Ascending aorta (tissue), 2 donors: ENCODE data around the gene RCN1. TPM values are rescaled to one million over a fixed set of nuclear protein-coding genes. Genes with fewer than 3 reads are reported as not detected.
"Not testable (repeated sequence)": the region's sequence is repeated elsewhere in the genome, so short reads cannot be mapped to it uniquely, and the experiment has no call there.

ENCODE experiments used
- DNase-seq, 2 donors: peaks; one replicate each; pipeline ENCODE4 v3.0.0-alpha.2; 2019; ENCODE audit warnings: low spot score in 2 of 2
- H3K27ac ChIP-seq, 2 donors: fragments of 200-600 bp; sonication (generic); one replicate each; pipeline ENCODE4 v1.5.1; 2016 to 2017; ENCODE audit warnings: mild to moderate bottlenecking in 1 of 2
- H3K27me3 ChIP-seq: fragments of 200-600 bp; sonication (generic); one replicate; pipeline ENCODE4 v1.5.1; 2017
- H3K36me3 ChIP-seq, 2 donors: fragments of 200-600 bp; sonication (generic); one replicate each; pipeline ENCODE4 v1.5.1; 2016
- H3K4me1 ChIP-seq, 2 donors: fragments of 200-600 bp; sonication (generic); one replicate each; pipeline ENCODE4 v1.5.1; 2016 to 2017; ENCODE audit warnings: mild to moderate bottlenecking in 1 of 2
- H3K4me3 ChIP-seq, 2 donors: fragments of 200-600 bp; sonication (generic); one replicate each; pipeline ENCODE4 v1.5.1; 2016 to 2017; ENCODE audit warnings: mild to moderate bottlenecking in 1 of 2
- H3K9me3 ChIP-seq, 2 donors: fragments of 200-600 bp; sonication (generic); one replicate each; pipeline ENCODE4 v1.5.1; 2016
- CTCF ChIP-seq, 3 experiments: fragments of 200-600 bp in 2 of 3; fragments of 450-650 bp in 1 of 3; sonication (generic) in 2 of 3; IDR thresholded peaks; one replicate each; pipeline ENCODE4 v1.5.1; 2016 to 2019; ENCODE audit warnings: antibody characterized with exemption in 3 of 3, mild to moderate bottlenecking in 1 of 3, moderate library complexity in 1 of 3
- intact Hi-C: fragments of 100-400 bp; cut with DNase I; formaldehyde crosslinking; loops from one replicate; pipeline ENCODE4 v1.15.1; 2023
- total RNA-seq: library from RNA; depleted of rRNA; stranded (reverse); fragments of >200 nt; gene quantifications from one replicate; pipeline ENCODE4 v1.1.0, GENCODE V29; 2016

The RCN1 gene
- total RNA-seq, 1 donor from 2014 or later, result 85.0 TPM

- Histone ChIP-seq H3K36me3 (no peaks in the 10 kb centered on the region), H3K4me3 (no peak overlapping the region), H3K9me3 (no peaks in the 10 kb centered on the region), H3K27me3 (no peaks in the 10 kb centered on the region), H3K27ac (no peak overlapping the region), H3K4me1 (no peaks in the 10 kb centered on the region)
- DNase-seq, result no peak
- TF ChIP-seq CTCF (IDR thresholded peaks at IDR 0.05), result no peak
- intact Hi-C loops, result no loop called here
These were observed 25.8 kb downstream of the RCN1 start for GRCh38 chr11:32116668-32117067.

- Histone ChIP-seq H3K4me1 (no peaks in the 10 kb centered on the region), H3K4me3 (no peak overlapping the region), H3K9me3 (no peaks in the 10 kb centered on the region), H3K27ac (no peak overlapping the region), H3K27me3 (no peaks in the 10 kb centered on the region), H3K36me3 (no peaks in the 10 kb centered on the region)
- DNase-seq, result no peak
- intact Hi-C loops, result no loop called here
- TF ChIP-seq CTCF (IDR thresholded peaks at IDR 0.05), result no peak
These were observed 27.4 kb downstream of the RCN1 start for GRCh38 chr11:32118025-32118974.

- H3K27ac ChIP-seq, intact Hi-C loops, H3K9me3 ChIP-seq, H3K4me1 ChIP-seq, H3K27me3 ChIP-seq, H3K36me3 ChIP-seq, H3K4me3 ChIP-seq, DNase-seq: not testable (repeated sequence)
These were observed 28.3 kb downstream of the RCN1 start for GRCh38 chr11:32119139-32119538.

- Histone ChIP-seq H3K27me3 (no peaks in the 10 kb centered on the region), H3K9me3 (no peaks in the 10 kb centered on the region), H3K4me3 (no peak overlapping the region), H3K27ac (no peak overlapping the region), H3K4me1 (no peaks in the 10 kb centered on the region), H3K36me3 (no peaks in the 10 kb centered on the region)
- intact Hi-C loops, result no loop called here
- no peak for DNase-seq
- TF ChIP-seq CTCF (IDR thresholded peaks at IDR 0.05), result no peak
These were observed 30.1 kb downstream of the RCN1 start for GRCh38 chr11:32121012-32121411.

GRCh38 chr11:32122200-32122599 lies 31.3 kb downstream of the RCN1 start:
- H3K4me3 ChIP-seq, result no peak overlapping the region
- H3K27ac ChIP-seq, result no peak overlapping the region
- TF ChIP-seq CTCF (IDR thresholded peaks at IDR 0.05), result no peak
- no peaks in the 10 kb centered on the region for H3K27me3 ChIP-seq
- DNase-seq, result no peak
- H3K4me1 ChIP-seq, result no peaks in the 10 kb centered on the region
- H3K9me3 ChIP-seq, result peaks cover 4 to 5% of the 10 kb centered on the region in 2 donors
- H3K36me3 ChIP-seq, result no peaks in the 10 kb centered on the region
- intact Hi-C loops, result no loop called here

GRCh38 chr11:32131321-32131720 lies 40.4 kb downstream of the RCN1 start:
- intact Hi-C loops, result no loop called here
- no peak for DNase-seq

More at GRCh38 chr11:32131321-32131720, 40.4 kb downstream of the RCN1 start:
- H3K27ac ChIP-seq, result no peak overlapping the region
- H3K36me3 ChIP-seq, result no peaks in the 10 kb centered on the region
- H3K9me3 ChIP-seq, result peaks cover 1 to 5% of the 10 kb centered on the region in 2 donors
- peaks cover 0 to 2% of the 10 kb centered on the region in 2 donors for H3K4me1 ChIP-seq
- TF ChIP-seq CTCF (IDR thresholded peaks at IDR 0.05), result no peak
- H3K4me3 ChIP-seq, result no peak overlapping the region
- H3K27me3 ChIP-seq, result no peaks in the 10 kb centered on the region
